Ishikawa (cell line): ENCODE measurements around the gene ACSF3.

Experiments used
- CEBPB ChIP-seq: IDR thresholded peaks from 2 replicates; pipeline ENCODE4 v1.6.1; 2012
- CREB1 ChIP-seq: IDR thresholded peaks from 2 replicates; pipeline ENCODE4 v1.6.1; 2012; ENCODE audit warnings: low read depth
- EGR1 ChIP-seq: IDR thresholded peaks from 2 replicates; pipeline ENCODE4 v1.6.1; 2012
- EP300 ChIP-seq: IDR thresholded peaks from 2 replicates; pipeline ENCODE4 v1.6.1; 2012; ENCODE audit warnings: borderline replicate concordance
- FOXM1 ChIP-seq: IDR thresholded peaks from 2 replicates; pipeline ENCODE4 v1.6.1; 2012; ENCODE audit warnings: low read depth, borderline replicate concordance
- MAX ChIP-seq: IDR thresholded peaks from 2 replicates; pipeline ENCODE4 v1.6.1; 2012
- NFIC ChIP-seq: IDR thresholded peaks from 2 replicates; pipeline ENCODE4 v1.6.1; 2012
- RAD21 ChIP-seq: IDR thresholded peaks from 2 replicates; pipeline ENCODE4 v1.6.1; 2012; ENCODE audit warnings: low read depth
- REST ChIP-seq: IDR thresholded peaks from 2 replicates; pipeline ENCODE4 v1.6.1; 2012; ENCODE audit warnings: low read depth, mild to moderate bottlenecking
- TAF1 ChIP-seq: IDR thresholded peaks from 2 replicates; pipeline ENCODE4 v1.6.1; 2012; ENCODE audit warnings: low read depth, mild to moderate bottlenecking
- TCF12 ChIP-seq: IDR thresholded peaks from 2 replicates; pipeline ENCODE4 v1.6.1; 2012; ENCODE audit warnings: low read depth
- USF1 ChIP-seq: IDR thresholded peaks from 2 replicates; pipeline ENCODE4 v1.6.1; 2012
- YY1 ChIP-seq: IDR thresholded peaks from 2 replicates; pipeline ENCODE4 v1.6.1; 2012; ENCODE audit warnings: low read depth

DNA sequence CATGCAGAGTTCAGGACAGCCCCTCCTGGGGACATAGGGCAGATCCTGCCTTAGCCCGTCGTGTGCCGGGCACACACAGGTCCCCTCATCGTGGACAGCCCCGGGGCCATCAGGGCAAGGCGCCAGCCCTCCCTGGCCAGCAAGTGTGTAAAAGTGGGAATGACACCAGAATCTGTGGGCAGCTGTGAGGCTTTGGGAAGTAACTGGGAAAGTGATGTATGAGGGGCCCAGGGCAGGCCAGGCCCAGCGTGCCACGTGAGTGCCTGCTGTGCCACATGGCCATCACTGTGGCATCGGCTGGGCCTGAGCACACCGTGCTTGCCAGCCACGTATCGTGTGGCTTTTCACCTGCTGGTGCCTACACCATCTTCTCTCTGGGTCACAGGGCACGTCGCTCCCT, 26.6 kb downstream of the ACSF3 start:
- TF ChIP-seq USF1 = no peak
- no peak for TF ChIP-seq NFIC
- TF ChIP-seq FOXM1 = no peak
- TF ChIP-seq CEBPB = no peak
- TF ChIP-seq RAD21 = no peak
- no peak for TF ChIP-seq REST
- TF ChIP-seq TCF12 = no peak
- TF ChIP-seq TAF1 = no peak
- no peak for TF ChIP-seq CREB1
- TF ChIP-seq YY1 = no peak
- TF ChIP-seq EP300 = no peak
- no peak for TF ChIP-seq EGR1
- no peak for TF ChIP-seq MAX
